IMR-90 (cell line): ENCODE results near the gene S100A3. TPM values are rescaled to one million over a fixed set of nuclear protein-coding genes. Genes with fewer than 3 reads are reported as not detected.
A peak's percentile ranks its signal among the peaks of the same experiment; 100 is the strongest.

Experiments used
- ATAC-seq: fragments of 200-7000 bp; cut with Tn5 transposase; 2 replicates; pipeline ENCODE4 v1.9.1; 2020; ENCODE audit warnings: low read depth, mild to moderate bottlenecking, moderate library complexity
- BruUV-seq: library from RNA; stranded (reverse); fragments of 400-500 nt; replicated peaks from 2 replicates; lab custom pipeline; 2021; lab: Mats Ljungman, UMichigan
- CTCF ChIA-PET: fragments of 300-600 bp; formaldehyde crosslinking; extraction: SDS; loops from one replicate; lab custom pipeline; 2021; ENCODE audit warnings: antibody characterized with exemption; lab: Yijun Ruan, JAX
- POLR2A ChIA-PET: fragments of 300-600 bp; sonication (Branson Sonifier 250); formaldehyde crosslinking; loops from one replicate; lab custom pipeline; 2022; ENCODE audit warnings: antibody characterized with exemption; ENCODE audit not compliant: unreplicated experiment; lab: Charles Lee
- DNase-seq: peaks from one replicate; pipeline ENCODE4 v3.0.0; 2013
- H2AFZ ChIP-seq: replicated peaks from 2 replicates; pipeline ENCODE3; 2013; ENCODE audit warnings: low read length, mild to moderate bottlenecking; ENCODE audit not compliant: poor library complexity
- H2AK5ac ChIP-seq: 2 replicates; pipeline ENCODE4 v1.6.1; 2013; ENCODE audit warnings: low read depth, low read length, inconsistent platforms
- H2AK9ac ChIP-seq: replicated peaks from 2 replicates; pipeline ENCODE3; 2013; ENCODE audit warnings: mild to moderate bottlenecking, low read depth, low read length, moderate library complexity; ENCODE audit not compliant: poor library complexity
- H2BK120ac ChIP-seq: 2 replicates; pipeline ENCODE4 v1.6.1; 2013; ENCODE audit warnings: low read depth, low read length, inconsistent platforms
- H2BK15ac ChIP-seq: 3 replicates; pipeline ENCODE4 v1.6.1; 2013; ENCODE audit warnings: low read depth, low read length, inconsistent platforms
- H2BK20ac ChIP-seq: 2 replicates; pipeline ENCODE4 v1.6.1; 2013; ENCODE audit warnings: low read depth, mild to moderate bottlenecking, inconsistent platforms, low read length, moderate library complexity
- H2BK5ac ChIP-seq: 2 replicates; pipeline ENCODE4 v1.6.1; 2013; ENCODE audit warnings: mild to moderate bottlenecking, low read depth, low read length, inconsistent platforms; ENCODE audit not compliant: poor library complexity, severe bottlenecking
- H3K14ac ChIP-seq: replicated peaks from 2 replicates; pipeline ENCODE4 v1.6.1; 2013; ENCODE audit warnings: low read depth, low read length, inconsistent platforms
- H3K18ac ChIP-seq: 2 replicates; pipeline ENCODE4 v1.6.1; 2013; ENCODE audit warnings: low read depth, low read length, control low read depth
- H3K23ac ChIP-seq: 2 replicates; pipeline ENCODE4 v1.6.1; 2013; ENCODE audit warnings: low read depth, low read length, inconsistent platforms
- H3K27ac ChIP-seq: 2 replicates; pipeline ENCODE4 v1.5.1; 2013; ENCODE audit warnings: mild to moderate bottlenecking, control low read depth, low read length; ENCODE audit not compliant: insufficient read depth
- H3K27me3 ChIP-seq: 2 replicates; pipeline ENCODE4 v1.6.1; 2013; ENCODE audit warnings: low read length; ENCODE audit not compliant: control insufficient read depth, insufficient read depth
- H3K36me3 ChIP-seq: 2 replicates; pipeline ENCODE4 v1.6.1; 2013; ENCODE audit warnings: low read length, mixed read lengths; ENCODE audit not compliant: control insufficient read depth, insufficient read depth
- H3K4ac ChIP-seq: 2 replicates; pipeline ENCODE4 v1.6.1; 2013; ENCODE audit warnings: low read depth, low read length, inconsistent platforms
- H3K4me1 ChIP-seq: 2 replicates; pipeline ENCODE4 v1.6.1; 2013; ENCODE audit warnings: low read length, mixed read lengths; ENCODE audit not compliant: control insufficient read depth, insufficient read depth
- H3K4me2 ChIP-seq: 2 replicates; pipeline ENCODE4 v1.6.1; 2013; ENCODE audit warnings: low read depth, mild to moderate bottlenecking, control low read depth, low read length, moderate library complexity
- H3K4me3 ChIP-seq: 2 replicates; pipeline ENCODE4 v1.5.1; 2013; ENCODE audit warnings: low read depth, mild to moderate bottlenecking, control low read depth, low read length, moderate library complexity; ENCODE audit not compliant: insufficient read depth
- H3K56ac ChIP-seq: 2 replicates; pipeline ENCODE4 v1.6.1; 2013; ENCODE audit warnings: low read length, inconsistent platforms; ENCODE audit not compliant: insufficient read depth; ENCODE audit errors: extremely low read depth
- H3K79me1 ChIP-seq, 2 experiments: 2 replicates each; pipeline ENCODE4 v1.6.1; 2013; ENCODE audit warnings: low read length in 2 of 2, inconsistent platforms in 1 of 2, low read depth in 1 of 2
- H3K9ac ChIP-seq: 2 replicates; pipeline ENCODE4 v1.6.1; 2013; ENCODE audit warnings: low read depth, low read length, control low read depth
- H3K9me1 ChIP-seq: 2 replicates; pipeline ENCODE4 v1.6.1; 2013; ENCODE audit warnings: low read length, inconsistent platforms; ENCODE audit not compliant: insufficient read depth
- H3K9me3 ChIP-seq: 2 replicates; pipeline ENCODE4 v1.6.1; 2013; ENCODE audit warnings: low read length; ENCODE audit not compliant: control insufficient read depth, insufficient read depth
- H4K20me1 ChIP-seq: 2 replicates; pipeline ENCODE4 v1.6.1; 2013; ENCODE audit warnings: low read length, inconsistent platforms; ENCODE audit not compliant: insufficient read depth
- H4K5ac ChIP-seq: 2 replicates; pipeline ENCODE4 v1.6.1; 2013; ENCODE audit warnings: mild to moderate bottlenecking, low read depth, low read length, control low read depth
- H4K8ac ChIP-seq, 2 experiments: 2 replicates each; pipeline ENCODE4 v1.6.1; 2013; ENCODE audit warnings: low read depth in 2 of 2, low read length in 2 of 2, control low read depth in 1 of 2, inconsistent platforms in 1 of 2
- H4K91ac ChIP-seq: 2 replicates; pipeline ENCODE4 v1.6.1; 2013; ENCODE audit warnings: low read depth, low read length, inconsistent platforms; ENCODE audit not compliant: insufficient read depth
- BHLHE40 ChIP-seq: fragments of 150-350 bp; IDR thresholded peaks from 2 replicates; pipeline ENCODE4 v1.6.1; 2016; ENCODE audit warnings: mild to moderate bottlenecking, low read depth, low read length
- CEBPB ChIP-seq: IDR thresholded peaks from 2 replicates; pipeline ENCODE4 v1.6.1; 2012; ENCODE audit warnings: low read depth, low read length, improper control_type of control experiment
- CHD1 ChIP-seq: IDR thresholded peaks from 2 replicates; pipeline ENCODE4 v1.6.1; 2012; ENCODE audit warnings: low read depth, low read length, improper control_type of control experiment
- CTCF ChIP-seq: conservative IDR thresholded peaks from 2 replicates; pipeline ENCODE4 v1.5.1; 2012; ENCODE audit warnings: mild to moderate bottlenecking, low read depth, low read length, improper control_type of control experiment
- FOS ChIP-seq: fragments of 150-350 bp; IDR thresholded peaks from 2 replicates; pipeline ENCODE4 v1.6.1; 2016; ENCODE audit warnings: low read depth, low read length
- MAFK ChIP-seq: IDR thresholded peaks from 2 replicates; pipeline ENCODE4 v1.6.1; 2012; ENCODE audit warnings: low read depth, low read length, improper control_type of control experiment
- MAZ ChIP-seq: IDR thresholded peaks from 2 replicates; pipeline ENCODE4 v1.6.1; 2012; ENCODE audit warnings: low read depth, mild to moderate bottlenecking, low read length, improper control_type of control experiment, moderate library complexity, borderline replicate concordance
- MXI1 ChIP-seq: IDR thresholded peaks from 2 replicates; pipeline ENCODE4 v1.6.1; 2012; ENCODE audit warnings: low read depth, mild to moderate bottlenecking, low read length, moderate library complexity, borderline replicate concordance
- NFE2L2 ChIP-seq: fragments of 150-350 bp; IDR thresholded peaks from 2 replicates; pipeline ENCODE4 v1.6.1; 2016; ENCODE audit warnings: low read depth, mild to moderate bottlenecking, low read length
- POLR2A ChIP-seq: IDR thresholded peaks from 2 replicates; pipeline ENCODE4 v1.6.1; 2012; ENCODE audit warnings: mild to moderate bottlenecking, low read depth, low read length
- RAD21 ChIP-seq: IDR thresholded peaks from 2 replicates; pipeline ENCODE4 v1.6.1; 2012; ENCODE audit warnings: low read length, improper control_type of control experiment
- RCOR1 ChIP-seq: IDR thresholded peaks from 2 replicates; pipeline ENCODE4 v1.6.1; 2012; ENCODE audit warnings: mild to moderate bottlenecking, low read length, improper control_type of control experiment; ENCODE audit not compliant: insufficient replicate concordance
- RFX5 ChIP-seq: IDR thresholded peaks from 2 replicates; pipeline ENCODE4 v1.8.0; 2012; ENCODE audit warnings: low read depth, mild to moderate bottlenecking, low read length, moderate library complexity
- SMC3 ChIP-seq: fragments of 150-350 bp; IDR thresholded peaks from 2 replicates; pipeline ENCODE4 v1.6.1; 2016; ENCODE audit warnings: low read depth, mild to moderate bottlenecking, antibody characterized with exemption, low read length, moderate library complexity
- USF2 ChIP-seq: fragments of 150-350 bp; IDR thresholded peaks from 2 replicates; pipeline ENCODE4 v1.6.1; 2017; ENCODE audit warnings: mild to moderate bottlenecking, antibody characterized with exemption, low read length, low read depth
- WGBS, 2 experiments: methylation state at CpG; one replicate each; pipeline versions ENCODE4 v1.1.5 to v1.1.7; 2013; ENCODE audit warnings: missing lambda C conversion rate in 2 of 2; ENCODE audit not compliant: insufficient read length in 1 of 2; ENCODE audit errors: extremely low coverage in 2 of 2; 5-methylcytosine and 5-hydroxymethylcytosine counted together
- dilution Hi-C: fragments of 300-500 bp; cut with HindIII; formaldehyde crosslinking; loops from one replicate; pipeline ENCODE4 v1.14.3; 2018; ENCODE audit warnings: low sequenced_read_pairs; ENCODE audit not compliant: unreplicated experiment
- in situ Hi-C: fragments of 300-500 bp; cut with MboI; formaldehyde crosslinking; loops from 3 replicates; pipeline ENCODE4 v1.14.3; 2019; ENCODE audit warnings: low sequenced_read_pairs, inconsistent platforms, mixed read lengths
- intact Hi-C: fragments of 100-400 bp; cut with micrococcal nuclease; formaldehyde crosslinking; loops from 2 replicates; pipeline ENCODE4 v1.10.0; 2022
- polyA plus RNA-seq, 3 experiments: library from polyadenylated mRNA; depleted of rRNA; stranded (reverse); fragments of >200 nt; gene quantifications; 2 replicates each; pipeline ENCODE4 v1.2.3, GENCODE V29; 2012; ENCODE audit warnings: low replicate concordance in 1 of 3
- total RNA-seq: library from RNA; depleted of rRNA; stranded (reverse); fragments of >200 nt; gene quantifications from 2 replicates; pipeline ENCODE4 v1.2.3, GENCODE V29; 2012

Gene S100A3
- total and polyA plus RNA-seq, 2 of the 4 experiments (the other 2 are of a cell fraction), result 2.9 to 4.5 TPM

GRCh38 chr1:153550827-153551500, 1.9 kb upstream of the S100A3 start:
- Histone ChIP-seq H3K9ac (no peak overlapping the region), H2BK5ac (no peak overlapping the region), H3K4ac (peak overlapping the region; percentile 96), H3K23ac (0 out of 2 replicates have a peak overlapping the region, but pooled peaks have one; percentile 55), H4K5ac (no peak overlapping the region), H3K4me3 (no peak overlapping the region), H2BK20ac (peak overlapping the region; percentile 94), H2AFZ (no peak overlapping the region), H3K4me2 (no peak overlapping the region), H2AK5ac (peak overlapping the region; percentile 96), H3K36me3 (no peaks in the 10 kb centered on the region), H2AK9ac (peak overlapping the region; percentile 31), H4K91ac (peak overlapping the region; percentile 93), H3K9me1 (peaks cover 53% of the 10 kb centered on the region), H2BK15ac (peak overlapping the region; percentile 90; the same call in 2 of the 3 replicates), H3K9me3 (no peaks in the 10 kb centered on the region), H3K79me1 (peaks cover 0 to 24% of the 10 kb centered on the region in 2 experiments; a peak in 3 of 4 replicates), H3K27ac (no peak overlapping the region), H3K56ac (no peak overlapping the region), H2BK120ac (peak overlapping the region; percentile 97), H3K18ac (no peak overlapping the region), H4K8ac (peak overlapping the region; percentile 43 to 87; a peak in 2 of 4 replicates), H3K14ac (peak overlapping the region; percentile 35), H4K20me1 (no peaks in the 10 kb centered on the region), H3K27me3 (no peaks in the 10 kb centered on the region), H3K4me1 (peaks cover 36% of the 10 kb centered on the region)
- dilution Hi-C loops, result no loop called here
- CTCF ChIA-PET, result interaction anchor here (1.0 to 1.2 kb wide), 2 partner anchors 17 kb away, joined by 3 to 4 read pairs; no protein-coding TSS in a partner anchor
- in situ Hi-C loops, result no loop called here
- DNase-seq, result no peak
- WGBS, 2 experiments, result 89% methylated on average over 5 of the region's 10 CpGs; no CpG with 5 or more reads in 1 of the 2 experiments
- no TSS peak for BruUV-seq
- POLR2A ChIA-PET, result interaction anchor here (1.6 kb wide), 1 partner anchor 15 kb away, joined by 14 read pairs; the partner anchor contains the start of gene S100A6
- no peak for ATAC-seq
- intact Hi-C loops, result no loop called here
- TF ChIP-seq RFX5 (no peak), FOS (no peak), CHD1 (no peak), CEBPB (no peak), RAD21 (no peak), MXI1 (no peak), MAZ (no peak), POLR2A (no peak), USF2 (no peak), BHLHE40 (no peak), SMC3 (no peak), NFE2L2 (no peak), CTCF (no peak), MAFK (no peak), RCOR1 (no peak)
